ENCODE results near the gene NEK7. TPM values are rescaled to one million over a fixed set of nuclear protein-coding genes. Genes with fewer than 3 reads are reported as not detected.
"Not testable (repeated sequence)": the region's sequence is repeated elsewhere in the genome, so short reads cannot be mapped to it uniquely, and the experiment has no call there.

Gene NEK7
- total RNA-seq, 2 experiments from 2014 or later = 73.5 to 79.6 TPM

- no peak for DNase-seq
- H3K4me1 Mint-ChIP-seq = no peaks in the 10 kb centered on the region
- CTCF ChIA-PET = no interaction called here
- H3K27ac Mint-ChIP-seq = no peak overlapping the region
- H3K27me3 Mint-ChIP-seq = no peaks in the 10 kb centered on the region
- no peaks in the 10 kb centered on the region for H3K36me3 Mint-ChIP-seq (ENCODE audit: low read depth)
- peaks cover under 1% of the 10 kb centered on the region for H3K9me3 Mint-ChIP-seq
- H3K4me3 Mint-ChIP-seq = no peak overlapping the region
- POLR2A ChIA-PET = interaction anchor here (0.7 to 1.0 kb wide), 2 partner anchors 10 to 1624 kb away, joined by 3 read pairs; no protein-coding TSS in a partner anchor
These were observed 30.6 kb upstream of the NEK7 start for GRCh38 chr1:198125995-198126735.

GRCh38 chr1:198128533-198128932, 28.3 kb upstream of the NEK7 start:
- ChIA-PET CTCF (interaction anchor here (0.8 kb wide), 1 partner anchor 9 kb away, joined by 3 read pairs; no protein-coding TSS in a partner anchor), POLR2A (no interaction called here)
- no peaks in the 10 kb centered on the region for H3K4me1 Mint-ChIP-seq
- no peak overlapping the region for H3K4me3 Mint-ChIP-seq
- no peaks in the 10 kb centered on the region for H3K36me3 Mint-ChIP-seq (ENCODE audit: low read depth)
- peaks cover 2% of the 10 kb centered on the region for H3K9me3 Mint-ChIP-seq
- no peak overlapping the region for H3K27ac Mint-ChIP-seq
- no peak for DNase-seq
- H3K27me3 Mint-ChIP-seq = no peaks in the 10 kb centered on the region

GRCh38 chr1:198130053-198130452, 26.7 kb upstream of the NEK7 start:
- CTCF ChIA-PET = not testable (repeated sequence)

GRCh38 chr1:198132060-198132781, 24.6 kb upstream of the NEK7 start:
- ChIA-PET CTCF (no interaction called here), POLR2A (no interaction called here)
- no peak overlapping the region for H3K4me3 Mint-ChIP-seq
- H3K4me1 Mint-ChIP-seq = no peaks in the 10 kb centered on the region
- peaks cover 2% of the 10 kb centered on the region for H3K9me3 Mint-ChIP-seq
- no peaks in the 10 kb centered on the region for H3K27me3 Mint-ChIP-seq
- H3K27ac Mint-ChIP-seq = no peak overlapping the region
- no peaks in the 10 kb centered on the region for H3K36me3 Mint-ChIP-seq (ENCODE audit: low read depth)
- no peak for DNase-seq

More at GRCh38 chr1:198130053-198130452, 26.7 kb upstream of the NEK7 start:
- not testable (repeated sequence) for H3K27ac Mint-ChIP-seq; H3K4me1 Mint-ChIP-seq; H3K27me3 Mint-ChIP-seq; DNase-seq; H3K4me3 Mint-ChIP-seq; H3K9me3 Mint-ChIP-seq; H3K36me3 Mint-ChIP-seq (ENCODE audit: low read depth)
- POLR2A ChIA-PET = interaction anchor here (1.1 kb wide), 1 partner anchor 28 kb away, joined by 3 read pairs; no protein-coding TSS in a partner anchor

- Mint-ChIP-seq H3K27ac (no peak overlapping the region), H3K4me3 (no peak overlapping the region)
- no peak for DNase-seq
These were observed 22.5 kb upstream of the NEK7 start for GRCh38 chr1:198134252-198134651.

DNA sequence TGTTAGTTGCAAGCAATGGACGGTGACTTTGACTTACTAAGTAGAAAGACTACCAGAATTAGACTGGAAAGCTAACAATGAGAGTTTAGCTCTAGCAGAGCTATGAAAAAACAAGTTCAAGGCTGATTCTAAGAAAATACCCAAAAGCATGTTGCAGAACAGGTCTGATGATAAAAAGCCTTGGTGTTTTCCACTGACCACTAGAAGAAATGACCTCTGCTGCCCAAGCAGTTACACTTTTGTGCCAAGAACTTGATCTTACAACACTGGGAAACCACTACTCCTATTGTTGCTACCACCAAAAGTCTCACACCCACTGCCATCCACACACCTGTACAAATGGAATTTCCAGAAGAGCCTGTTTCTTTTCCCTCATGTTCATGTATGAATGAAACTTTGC, 21.4 kb upstream of the NEK7 start:
- CTCF ChIA-PET = no interaction called here
- H3K27me3 Mint-ChIP-seq = peaks cover 5% of the 10 kb centered on the region
- no peaks in the 10 kb centered on the region for H3K4me1 Mint-ChIP-seq
- no peak for DNase-seq
- no peak overlapping the region for H3K27ac Mint-ChIP-seq
- no peak overlapping the region for H3K4me3 Mint-ChIP-seq
- peaks cover 1% of the 10 kb centered on the region for H3K36me3 Mint-ChIP-seq (ENCODE audit: low read depth)
- H3K9me3 Mint-ChIP-seq = peaks cover 5% of the 10 kb centered on the region
- POLR2A ChIA-PET = no interaction called here

More at GRCh38 chr1:198134252-198134651, 22.5 kb upstream of the NEK7 start:
- ChIA-PET CTCF (no interaction called here), POLR2A (no interaction called here)
- H3K27me3 Mint-ChIP-seq = peaks cover 5% of the 10 kb centered on the region
- no peaks in the 10 kb centered on the region for H3K4me1 Mint-ChIP-seq
- no peaks in the 10 kb centered on the region for H3K36me3 Mint-ChIP-seq (ENCODE audit: low read depth)
- peaks cover 5% of the 10 kb centered on the region for H3K9me3 Mint-ChIP-seq

- POLR2A ChIA-PET = no interaction called here
- Mint-ChIP-seq H3K9me3 (peaks cover 9% of the 10 kb centered on the region), H3K36me3 (ENCODE audit: low read depth) (peaks cover 5% of the 10 kb centered on the region), H3K27me3 (peaks cover 5% of the 10 kb centered on the region), H3K27ac (no peak overlapping the region), H3K4me3 (no peak overlapping the region), H3K4me1 (peaks cover 6% of the 10 kb centered on the region)
- CTCF ChIA-PET = no interaction called here
- DNase-seq = no peak
These were observed 15.0 kb upstream of the NEK7 start for GRCh38 chr1:198141668-198142351.

DNA sequence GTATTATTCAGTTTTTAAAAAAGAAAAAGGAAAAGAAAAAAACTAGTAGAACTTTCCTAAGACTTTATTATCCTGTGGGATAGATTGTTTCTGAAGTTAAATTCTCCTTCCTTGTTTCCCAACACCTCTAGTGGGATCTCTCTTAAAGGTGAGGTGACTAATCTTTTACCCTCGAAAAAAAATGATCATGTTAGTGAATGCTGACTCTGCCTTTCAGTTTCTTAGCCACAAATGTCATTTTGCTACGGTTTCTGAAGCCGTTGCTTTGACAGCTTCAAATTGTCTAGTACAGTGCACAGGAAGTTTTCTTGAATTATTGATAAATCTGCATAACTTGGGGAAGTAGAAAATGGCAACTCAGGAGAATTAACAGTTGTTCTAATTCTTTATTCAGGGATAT, 13.0 kb upstream of the NEK7 start:
- peaks cover 6% of the 10 kb centered on the region for H3K9me3 Mint-ChIP-seq
- H3K4me3 Mint-ChIP-seq = no peak overlapping the region
- H3K27ac Mint-ChIP-seq = no peak overlapping the region
- no peak for DNase-seq
- ChIA-PET CTCF (interaction anchor here (1.0 to 1.2 kb wide), 2 partner anchors 12 to 55 kb away, joined by 3 to 4 read pairs; no protein-coding TSS in a partner anchor), POLR2A (interaction anchor here (1.0 to 1.3 kb wide), 2 partner anchors 10 to 22 kb away, joined by 3 to 5 read pairs; no protein-coding TSS in a partner anchor)
- H3K27me3 Mint-ChIP-seq = no peaks in the 10 kb centered on the region
- H3K36me3 Mint-ChIP-seq (ENCODE audit: low read depth) = peaks cover 5% of the 10 kb centered on the region
- H3K4me1 Mint-ChIP-seq = peaks cover 6% of the 10 kb centered on the region

- Mint-ChIP-seq H3K36me3 (ENCODE audit: low read depth) (no peaks in the 10 kb centered on the region), H3K4me1 (peaks cover 6% of the 10 kb centered on the region), H3K9me3 (peaks cover 4% of the 10 kb centered on the region), H3K27ac (no peak overlapping the region), H3K27me3 (no peaks in the 10 kb centered on the region), H3K4me3 (no peak overlapping the region)
- ChIA-PET POLR2A (no interaction called here), CTCF (no interaction called here)
- no peak for DNase-seq
These were observed 9.6 kb upstream of the NEK7 start for GRCh38 chr1:198147216-198147615.

DNA sequence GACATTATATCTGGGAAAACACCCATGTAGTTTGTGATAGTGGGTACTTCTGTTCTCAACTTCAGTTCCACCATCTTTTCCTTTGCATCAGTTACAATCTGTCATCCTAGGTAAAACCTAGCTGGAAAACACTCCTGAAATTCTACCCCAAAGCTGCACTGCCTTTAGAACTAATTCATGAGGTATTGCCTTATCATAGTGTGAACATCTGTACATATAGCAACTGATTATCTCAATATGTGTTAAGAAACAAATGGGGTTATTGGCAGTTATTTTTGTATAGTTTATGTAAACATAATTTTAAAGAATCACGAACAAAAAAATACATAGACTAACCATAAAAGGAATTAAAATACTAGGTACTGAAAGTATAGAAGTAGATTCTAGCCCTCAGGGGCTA, 6.4 kb upstream of the NEK7 start:
- Mint-ChIP-seq H3K4me1 (no peaks in the 10 kb centered on the region), H3K27me3 (no peaks in the 10 kb centered on the region), H3K9me3 (peaks cover 1% of the 10 kb centered on the region), H3K27ac (no peak overlapping the region), H3K4me3 (no peak overlapping the region), H3K36me3 (ENCODE audit: low read depth) (no peaks in the 10 kb centered on the region)
- DNase-seq = no peak
- ChIA-PET POLR2A (no interaction called here), CTCF (no interaction called here)

DNA sequence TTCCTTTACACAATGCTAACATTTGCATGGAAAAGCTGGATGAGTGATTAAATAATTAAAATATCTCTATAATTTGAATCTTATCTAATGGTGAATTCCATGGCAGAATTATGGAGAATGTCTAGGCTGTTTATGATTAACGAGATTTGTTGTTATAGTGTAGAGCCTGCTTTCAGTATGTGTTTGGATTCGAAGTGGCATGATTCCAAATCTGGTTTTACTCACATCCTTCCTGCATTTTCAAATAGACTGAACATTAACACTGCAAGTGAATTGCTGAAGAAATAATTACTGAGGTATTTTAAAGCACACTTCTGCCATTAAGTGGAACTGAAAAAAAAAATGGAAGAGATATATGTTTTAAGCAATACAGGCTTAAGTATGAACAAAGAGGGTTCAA, 5.1 kb upstream of the NEK7 start:
- no peaks in the 10 kb centered on the region for H3K36me3 Mint-ChIP-seq (ENCODE audit: low read depth)
- POLR2A ChIA-PET = no interaction called here
- H3K27ac Mint-ChIP-seq = no peak overlapping the region
- H3K9me3 Mint-ChIP-seq = no peaks in the 10 kb centered on the region
- CTCF ChIA-PET = no interaction called here
- H3K27me3 Mint-ChIP-seq = no peaks in the 10 kb centered on the region
- DNase-seq = no peak
- no peak overlapping the region for H3K4me3 Mint-ChIP-seq
- peaks cover 4% of the 10 kb centered on the region for H3K4me1 Mint-ChIP-seq

DNA sequence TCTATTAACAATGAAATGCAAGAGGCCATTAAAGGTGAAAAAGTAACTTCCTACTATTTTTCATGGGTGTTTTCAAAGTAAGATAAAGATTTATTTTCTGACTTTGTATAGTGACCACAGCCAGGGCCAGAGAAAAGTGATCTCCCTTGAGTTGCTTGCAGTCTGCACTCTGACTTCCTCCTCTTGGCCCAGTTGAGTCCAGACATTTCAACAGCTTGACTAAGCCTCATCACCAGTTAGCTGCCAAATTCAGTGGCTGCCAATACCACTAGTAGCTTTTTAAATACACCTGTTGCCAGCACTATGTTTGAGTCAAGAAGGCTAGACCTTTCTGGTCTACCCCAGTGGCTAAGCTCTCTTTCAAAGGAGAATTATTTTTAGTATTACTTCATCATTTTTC, 3.7 kb upstream of the NEK7 start:
- CTCF ChIA-PET = interaction anchor here (0.5 to 1.5 kb wide), 4 partner anchors 8 to 753 kb away, joined by 3 read pairs; no protein-coding TSS in a partner anchor
- no peak for DNase-seq

DNA sequence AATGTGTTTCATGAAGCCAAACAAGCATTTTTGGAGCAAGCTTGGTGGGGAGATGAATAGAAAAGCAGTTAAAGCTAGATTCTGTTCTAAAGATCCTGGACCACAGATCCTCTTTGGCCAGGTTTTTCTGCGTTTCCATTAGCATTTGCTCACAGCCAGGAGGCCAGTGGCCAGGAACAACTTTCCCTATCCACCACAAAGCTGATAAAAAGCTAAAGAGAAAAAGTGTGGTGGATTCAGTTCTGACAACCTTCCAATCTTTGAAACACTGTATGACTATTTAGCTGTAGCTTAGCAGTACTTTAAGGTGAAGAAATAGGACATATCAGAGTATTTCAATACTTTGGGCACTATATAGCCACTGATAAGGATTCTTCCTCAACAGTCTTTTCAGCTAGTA, 3.0 kb upstream of the NEK7 start:
- no peaks in the 10 kb centered on the region for H3K9me3 Mint-ChIP-seq
- no peak for DNase-seq
- POLR2A ChIA-PET = interaction anchor here (1.5 kb wide), 1 partner anchor 10 kb away, joined by 5 read pairs; no protein-coding TSS in a partner anchor
- no peak overlapping the region for H3K4me3 Mint-ChIP-seq
- H3K27ac Mint-ChIP-seq = no peak overlapping the region
- H3K27me3 Mint-ChIP-seq = no peaks in the 10 kb centered on the region
- H3K36me3 Mint-ChIP-seq (ENCODE audit: low read depth) = peaks cover 5% of the 10 kb centered on the region
- H3K4me1 Mint-ChIP-seq = peaks cover 4% of the 10 kb centered on the region
- CTCF ChIA-PET = interaction anchor here (0.5 to 1.5 kb wide), 5 partner anchors 9 to 754 kb away, joined by 3 read pairs; no protein-coding TSS in a partner anchor

More for the DNA sequence above, 3.7 kb upstream of the NEK7 start:
- Mint-ChIP-seq H3K9me3 (no peaks in the 10 kb centered on the region), H3K27me3 (no peaks in the 10 kb centered on the region), H3K36me3 (ENCODE audit: low read depth) (peaks cover 5% of the 10 kb centered on the region), H3K27ac (no peak overlapping the region), H3K4me1 (peaks cover 4% of the 10 kb centered on the region), H3K4me3 (no peak overlapping the region)
- POLR2A ChIA-PET = interaction anchor here (1.5 kb wide), 1 partner anchor 9 kb away, joined by 5 read pairs; no protein-coding TSS in a partner anchor
